ENCODE data around the gene ZNF813.

Gene ZNF813

DNA sequence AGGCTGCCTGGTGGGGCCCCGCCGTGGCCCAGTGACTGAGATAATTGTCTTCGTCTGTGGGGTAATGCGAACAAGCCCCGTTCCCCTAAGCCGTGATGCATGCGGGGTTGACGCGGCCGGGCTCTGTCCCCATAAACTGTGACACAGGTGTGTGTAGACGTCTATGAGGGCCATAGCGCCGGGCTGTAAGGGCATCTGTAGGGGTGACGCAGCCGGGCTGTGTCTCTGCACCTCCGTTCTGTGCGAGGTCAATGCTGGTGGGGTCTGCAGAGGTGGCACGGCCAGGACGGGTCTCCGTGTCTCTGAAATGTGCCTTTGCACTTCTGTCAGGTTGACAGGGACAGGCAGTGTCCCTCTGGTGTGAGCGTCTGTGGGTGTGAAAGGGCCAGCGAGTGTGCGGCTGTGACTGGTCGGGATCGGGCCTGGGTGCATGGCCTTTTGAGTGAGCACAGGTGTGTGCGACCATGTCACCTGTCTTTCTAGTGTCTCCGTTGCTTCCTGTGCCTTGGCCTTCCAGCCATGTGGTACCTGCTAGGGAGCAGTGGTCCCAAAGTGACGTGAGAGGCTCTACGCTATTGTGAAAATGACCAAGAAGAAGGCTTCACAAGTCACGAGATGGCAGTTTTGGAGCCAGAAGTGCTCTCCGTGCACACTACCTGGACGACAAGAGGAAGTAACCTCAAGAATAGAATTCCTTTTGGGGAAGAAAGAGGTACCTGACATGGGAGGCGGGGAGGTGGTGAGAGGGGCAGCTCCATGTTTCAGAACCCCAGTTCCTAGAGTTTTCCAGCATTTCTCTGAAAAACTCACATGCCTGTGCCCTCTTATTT, 54.1 kb downstream of the ZNF813 start:
- FAIRE-seq, result no peak

DNA sequence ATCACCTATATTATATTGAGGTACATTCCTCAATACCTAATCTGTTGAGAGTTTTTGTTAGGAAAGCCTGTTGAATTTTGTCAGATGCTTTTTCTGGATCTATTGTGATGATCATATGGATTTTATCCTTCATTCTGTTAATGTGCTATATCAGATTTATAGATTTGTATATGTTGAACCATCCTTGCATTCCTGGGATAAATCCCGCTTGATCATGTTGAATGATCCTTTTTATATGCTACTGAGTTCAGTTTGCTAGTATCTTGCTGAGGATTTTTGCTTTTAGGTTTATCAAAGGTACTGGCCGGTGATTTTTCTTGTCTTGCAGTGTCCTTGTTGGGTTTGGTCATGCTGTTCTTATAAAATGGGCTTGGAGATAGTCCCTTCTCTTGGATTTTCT, 58.4 kb downstream of the ZNF813 start:
- no peak for FAIRE-seq

DNA sequence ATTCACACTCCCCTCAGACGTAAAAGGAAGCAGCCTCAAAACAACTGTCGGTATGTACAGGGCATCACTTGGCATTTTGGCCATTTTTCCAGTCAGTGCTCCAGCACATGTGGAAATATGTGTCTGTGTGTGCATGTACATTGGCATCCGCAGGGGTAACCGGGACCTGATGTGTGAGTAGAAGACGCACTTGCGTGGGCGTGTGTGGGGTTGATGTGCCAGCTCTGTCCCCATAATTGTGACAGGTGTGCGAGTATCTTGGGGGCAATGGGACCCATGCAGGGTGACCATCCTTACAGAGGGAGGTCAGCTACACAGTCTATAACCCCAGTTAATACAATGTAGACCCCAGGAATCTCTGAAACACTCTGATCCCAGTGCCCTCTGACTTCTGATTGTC, 63.1 kb downstream of the ZNF813 start:
- no peak for FAIRE-seq

DNA sequence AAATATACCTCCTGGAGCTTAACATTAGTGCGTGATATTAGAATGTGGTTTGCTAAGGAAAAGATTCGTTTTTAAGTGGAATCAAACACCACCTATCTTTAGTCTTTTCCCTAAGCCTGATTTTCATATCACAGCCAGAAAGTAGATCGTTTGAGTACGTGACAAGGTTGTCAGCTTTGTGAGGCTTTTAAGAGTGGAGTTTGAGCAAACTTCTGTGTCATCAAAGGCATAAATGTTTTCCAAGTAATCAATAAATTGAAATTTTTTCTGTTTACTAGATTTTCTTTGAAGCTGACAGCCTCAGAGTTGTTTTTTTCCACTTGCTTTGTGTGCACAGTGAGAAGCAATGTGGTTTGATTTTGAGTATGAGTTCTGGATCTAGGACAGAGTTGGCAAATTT, 63.9 kb downstream of the ZNF813 start:
- FAIRE-seq, result no peak

DNA sequence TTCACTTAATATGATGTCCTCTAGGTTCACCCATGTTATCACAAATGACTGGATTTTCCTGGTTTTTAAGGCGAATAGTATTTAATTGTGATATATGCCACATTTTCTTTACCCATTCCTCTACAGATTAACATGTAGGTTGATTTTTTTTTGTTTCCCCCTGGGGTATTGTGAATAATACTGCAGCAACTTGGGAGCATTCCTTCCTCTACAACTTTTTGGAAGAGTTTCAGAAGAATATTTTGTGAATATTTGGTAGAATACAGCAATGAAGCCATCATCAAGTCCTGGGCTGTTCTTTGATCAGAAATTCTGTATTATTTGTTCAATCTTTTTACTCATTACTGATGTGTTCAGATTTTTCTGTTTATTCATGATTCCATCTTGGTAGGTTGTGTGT, 64.8 kb downstream of the ZNF813 start:
- no peak for FAIRE-seq

DNA sequence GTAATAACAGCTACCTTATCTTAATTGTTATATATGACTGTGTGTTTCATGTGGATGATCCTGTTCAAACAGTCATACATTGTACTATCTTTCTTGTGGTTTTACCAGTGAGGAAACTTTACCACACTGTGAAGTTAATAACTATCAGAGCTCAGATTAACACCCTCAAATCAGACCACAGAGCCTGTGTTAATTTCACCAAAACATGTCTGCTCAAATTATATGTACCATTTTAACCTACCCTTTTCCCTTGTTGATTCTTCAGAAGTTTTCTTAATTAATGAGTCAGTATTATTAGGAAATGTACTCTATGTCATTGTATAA, 68.7 kb downstream of the ZNF813 start:
- FAIRE-seq, result no peak

DNA sequence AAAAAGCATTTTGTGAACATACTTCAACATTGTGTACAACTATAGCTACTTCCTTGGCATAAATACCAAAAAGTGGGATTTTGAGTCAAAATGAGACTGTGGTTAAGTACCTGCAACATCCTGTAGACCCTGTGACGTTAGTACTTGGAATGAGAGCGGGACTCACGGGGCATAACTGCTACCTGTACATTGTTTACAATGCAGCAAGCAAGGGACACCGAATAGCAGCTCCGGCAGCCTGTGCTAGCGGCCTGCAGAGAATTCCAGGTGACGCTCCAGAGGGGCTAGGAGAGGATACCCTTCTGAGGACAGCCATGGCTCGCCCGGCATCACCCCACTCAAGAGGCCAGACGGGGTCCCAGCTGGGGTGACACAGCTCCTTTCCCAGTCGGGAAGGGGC, 69.6 kb downstream of the ZNF813 start:
- no peak for FAIRE-seq

DNA sequence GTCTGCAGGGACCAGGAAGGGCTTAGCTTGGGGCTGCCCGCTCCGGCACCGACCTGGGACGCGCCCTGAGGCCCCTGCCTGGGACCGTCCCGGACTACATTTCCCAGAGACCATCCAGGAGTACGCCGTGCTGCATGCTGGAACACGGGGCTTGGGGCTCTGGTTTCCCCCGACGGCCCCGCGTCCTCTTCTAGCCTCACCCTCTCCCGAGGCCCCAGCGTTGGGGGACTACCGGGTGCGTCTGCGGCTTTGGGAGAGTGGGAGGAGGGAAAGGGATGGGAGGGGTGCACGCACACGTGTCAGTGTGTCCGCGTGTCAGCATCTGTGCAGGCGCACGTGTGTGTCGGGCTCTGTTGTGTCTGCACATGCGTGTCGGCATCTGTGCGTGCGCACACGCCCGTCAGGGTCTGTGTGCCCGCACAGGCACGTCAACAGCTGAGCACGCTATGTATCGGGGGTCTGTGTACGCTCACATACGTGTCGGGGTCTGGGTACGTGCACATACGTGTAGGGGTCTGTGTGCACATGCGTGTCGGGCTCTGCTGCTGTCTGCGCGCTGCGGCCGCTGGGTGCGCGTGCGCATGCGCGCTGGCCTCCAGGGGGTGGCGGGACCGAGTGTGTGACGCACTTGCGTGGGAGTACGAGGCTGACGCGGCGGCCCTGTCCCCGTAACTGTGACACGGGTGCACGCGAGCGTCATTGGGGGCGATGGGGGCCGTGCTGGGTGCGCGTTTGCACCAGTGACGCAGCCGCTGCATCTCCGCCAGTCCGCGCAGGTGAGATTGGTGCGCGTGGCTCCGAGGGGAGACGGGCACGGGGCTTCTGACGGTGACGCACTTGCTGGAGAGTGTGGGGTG, 70.2 kb downstream of the ZNF813 start, which contains the start of gene ZNF331:
TSS of gene ZNF331 (plus strand) at position 625 of the 857 bp plus-strand sequence. CDS start 31,232 bp downstream, outside the sequence.
- no peak for FAIRE-seq

DNA sequence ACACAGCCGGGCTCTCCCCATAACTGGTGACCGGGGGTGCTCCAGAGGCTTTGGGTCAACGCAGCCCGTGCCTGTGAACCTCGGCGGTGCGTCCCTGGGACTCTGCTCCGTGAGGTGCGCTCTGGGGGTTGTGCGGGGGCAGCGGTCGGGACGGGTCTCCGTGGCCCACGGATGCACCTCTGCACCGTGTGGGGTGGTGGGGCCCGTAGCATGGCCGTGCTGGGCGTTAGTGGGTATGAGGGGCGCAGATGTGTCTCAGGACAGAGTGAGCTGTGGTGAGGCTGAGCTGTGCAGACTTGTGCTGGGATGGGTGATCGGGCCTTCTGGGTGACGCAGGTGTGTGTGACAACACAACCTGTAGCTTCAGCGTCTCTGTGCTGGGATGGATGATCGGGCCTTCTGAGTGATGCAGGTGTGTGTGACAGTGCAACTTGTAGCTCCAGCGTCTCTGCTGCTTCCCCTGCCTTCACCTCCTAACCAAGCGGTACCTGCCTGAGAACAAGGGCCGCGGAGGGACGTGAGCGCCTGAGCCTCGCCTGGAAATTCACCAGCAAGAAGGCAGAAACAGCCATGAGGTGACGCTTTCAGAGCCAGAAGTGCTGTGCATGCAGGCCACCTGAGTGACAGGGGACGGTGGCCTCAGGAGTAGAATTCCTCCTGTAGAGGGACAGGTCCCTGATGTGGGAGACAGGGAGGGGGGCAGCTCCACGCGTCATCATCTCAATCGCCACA, 71.0 kb downstream of the ZNF813 start:
- FAIRE-seq, result no peak

DNA sequence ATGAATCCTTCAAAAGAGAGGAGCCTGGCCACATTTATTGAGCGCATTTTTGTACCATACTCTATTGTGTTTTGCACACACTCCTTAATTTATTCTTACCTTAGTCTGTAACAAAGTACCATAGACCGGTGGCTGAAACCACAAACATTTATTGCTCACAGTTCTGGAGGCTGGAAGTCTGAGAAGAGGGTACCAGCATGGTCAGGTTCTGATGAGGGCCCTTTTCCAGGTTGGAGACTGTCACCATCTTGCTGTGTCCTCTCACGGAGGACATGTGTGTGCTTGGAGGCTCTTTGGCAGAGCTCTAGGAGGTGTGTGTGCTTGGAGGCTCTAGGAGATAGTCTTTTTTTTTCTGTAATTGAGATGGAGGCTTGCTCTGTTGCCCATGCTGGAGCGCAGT, 72.6 kb downstream of the ZNF813 start:
- FAIRE-seq, result no peak

DNA sequence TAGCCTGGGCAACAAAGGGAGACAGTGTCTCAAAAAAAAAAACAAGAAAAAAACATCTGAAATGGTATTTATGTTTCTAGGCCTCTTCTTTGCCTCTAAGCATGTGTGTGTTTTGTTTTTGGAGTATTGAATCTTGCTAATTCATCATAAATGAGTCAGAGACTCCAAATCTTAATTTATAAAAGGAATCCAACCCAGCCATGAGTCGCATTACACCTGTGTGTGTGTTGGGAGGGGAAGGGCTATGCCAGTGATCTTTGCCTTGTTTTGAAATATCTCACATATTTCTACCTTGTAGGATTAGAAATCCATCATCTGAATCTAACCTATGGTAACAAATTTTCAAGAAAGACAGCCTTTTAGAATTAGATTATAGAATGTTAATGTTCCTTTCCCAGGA, 74.4 kb downstream of the ZNF813 start:
- no peak for FAIRE-seq

DNA sequence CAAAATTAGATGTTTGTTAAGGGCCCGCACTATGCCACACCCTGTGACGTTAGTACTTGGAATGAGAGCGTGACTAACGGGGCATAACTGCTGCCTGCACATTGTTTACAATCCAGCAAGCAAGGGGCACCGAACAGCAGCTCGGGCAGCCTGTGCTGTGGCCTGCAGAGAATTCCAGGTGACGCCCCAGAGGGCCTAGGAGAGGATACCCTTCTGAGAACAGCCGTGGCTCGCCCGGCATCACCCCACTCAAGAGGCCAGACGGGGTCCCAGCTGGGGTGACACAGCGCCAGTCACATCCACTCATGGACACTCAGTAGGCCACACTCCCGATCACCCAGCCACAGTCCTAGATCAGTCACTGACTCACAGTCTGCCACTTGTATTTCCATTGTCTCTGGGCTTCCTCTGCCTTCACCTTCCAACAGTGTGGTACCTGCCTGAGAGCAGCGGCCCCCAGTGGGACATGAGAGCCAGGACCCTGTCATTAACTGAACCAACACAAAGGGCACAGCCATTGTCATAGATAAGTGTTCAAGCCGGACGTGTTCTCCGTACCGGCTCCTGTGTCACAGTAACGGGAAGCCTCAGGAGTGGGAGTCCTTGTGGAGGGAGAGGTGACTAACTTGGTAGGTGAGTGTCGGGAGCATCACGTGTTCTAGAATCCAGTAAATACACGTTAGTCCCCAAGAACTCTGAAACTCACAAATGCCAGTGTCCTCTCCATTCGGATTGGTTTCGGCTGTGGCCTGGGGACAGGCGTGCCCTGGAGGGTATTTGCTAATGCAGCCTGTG, 77.9 kb downstream of the ZNF813 start:
- no peak for FAIRE-seq
